ENCODE data around the gene C9orf43.

DNA sequence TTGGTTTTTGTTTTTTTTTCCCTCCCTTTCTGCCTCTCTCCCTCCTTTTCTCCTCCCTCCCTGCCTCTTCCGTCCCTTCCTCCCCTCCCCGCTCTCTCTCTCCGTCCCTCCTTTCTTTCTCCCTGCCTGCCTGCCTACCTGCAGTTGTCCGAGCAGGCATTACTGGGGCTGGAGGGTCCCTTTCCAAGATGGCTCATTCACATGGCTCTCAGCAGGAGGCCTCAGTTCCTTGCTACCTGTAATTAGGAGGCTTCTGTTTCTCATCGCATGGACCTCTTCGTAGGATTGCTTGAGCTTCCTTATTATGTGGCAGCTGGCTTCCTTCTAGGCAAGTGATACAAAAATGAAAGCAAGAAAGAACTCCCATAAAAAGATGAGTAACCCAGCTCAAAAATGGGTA, 61.0 kb downstream of the C9orf43 start:
- TF ChIP-seq CTCF (IDR thresholded peaks at IDR 0.05; ENCODE audit: borderline replicate concordance, extremely low read depth, low read length, poor library complexity, severe bottlenecking) (no peak), EZH2 (IDR thresholded peaks at IDR 0.05; ENCODE audit: borderline replicate concordance, low read depth, low read length, severe bottlenecking) (no peak)

All from DND-41 (cell line).